Activated B cell treated with CpG ODN at 0.5 μM for 24 hours (primary cell): ENCODE data around the gene CAPRIN1. TPM values are rescaled to one million over a fixed set of nuclear protein-coding genes. Genes with fewer than 3 reads are reported as not detected.

ENCODE experiments used
- ATAC-seq: fragments of 200-7000 bp; cut with Tn5 transposase; one replicate; pipeline ENCODE4 v1.10.0; 2021; ENCODE audit warnings: low read depth, mild to moderate bottlenecking, moderate library complexity
- CTCF ChIA-PET: fragments of 350-600 bp; sonication (Branson Sonifier 250); formaldehyde crosslinking; loops from one replicate; lab custom pipeline; 2021; ENCODE audit warnings: antibody characterized with exemption; lab: Charles Lee
- POLR2A ChIA-PET: fragments of 350-600 bp; sonication (Branson Sonifier 250); formaldehyde crosslinking; loops from one replicate; lab custom pipeline; 2021; ENCODE audit warnings: antibody characterized with exemption; lab: Charles Lee
- DNase-seq: peaks from one replicate; pipeline ENCODE4 v3.0.0; 2022
- H3K27ac Mint-ChIP-seq: one replicate; pipeline ENCODE4 v1.8.0; 2020; ENCODE audit warnings: mixed read lengths
- H3K27me3 Mint-ChIP-seq: one replicate; pipeline ENCODE4 v1.8.0; 2021; ENCODE audit warnings: mixed read lengths
- H3K36me3 Mint-ChIP-seq: one replicate; pipeline ENCODE4 v1.8.0; 2021; ENCODE audit warnings: low read depth, mixed read lengths
- H3K4me1 Mint-ChIP-seq: one replicate; pipeline ENCODE4 v1.8.0; 2021; ENCODE audit warnings: mixed read lengths
- H3K4me3 Mint-ChIP-seq: one replicate; pipeline ENCODE4 v1.8.0; 2020; ENCODE audit warnings: mild to moderate bottlenecking, mixed read lengths
- H3K9me3 Mint-ChIP-seq: one replicate; pipeline ENCODE4 v1.8.0; 2020; ENCODE audit warnings: mixed read lengths
- intact Hi-C: fragments of 100-400 bp; cut with micrococcal nuclease; formaldehyde crosslinking; loops from one replicate; pipeline ENCODE4 v1.15.1; 2024
- total RNA-seq: library from RNA; stranded (reverse); gene quantifications from 2 replicates; pipeline ENCODE4 v1.2.3, GENCODE V29; 2022
- TF ChIP-seq, protein P1 (sequence below): fragments of 200-600 bp; IDR thresholded peaks from one replicate; pipeline ENCODE4 v1.8.0; 2022; ENCODE audit warnings: antibody characterized with exemption, mild to moderate bottlenecking

CAPRIN1 gene
- total RNA-seq, 1 donor from 2014 or later, result 158 TPM

DNA sequence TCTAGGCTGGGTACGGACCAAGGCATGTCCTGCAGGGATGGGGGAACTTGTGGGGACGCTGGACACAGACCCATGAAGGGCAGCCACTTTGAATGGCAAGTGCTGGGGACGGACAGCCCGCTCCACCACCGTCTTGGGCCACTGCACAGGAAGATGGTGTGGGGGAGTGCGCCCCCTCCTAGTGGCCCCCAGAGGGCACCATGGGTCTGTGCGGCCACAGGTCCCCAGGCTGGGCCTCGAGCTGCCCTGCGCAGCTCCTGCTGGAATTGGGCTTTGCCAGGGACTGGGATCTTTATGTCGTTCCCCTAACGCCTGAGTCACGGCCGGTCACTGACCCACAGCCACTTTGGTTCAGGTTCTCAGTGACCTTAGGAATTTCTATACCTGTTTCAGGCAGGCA, 98.3 kb downstream of the CAPRIN1 start:
- H3K27ac Mint-ChIP-seq, result no peak overlapping the region
- no peaks in the 10 kb centered on the region for H3K27me3 Mint-ChIP-seq
- TF ChIP-seq, protein P1, sequence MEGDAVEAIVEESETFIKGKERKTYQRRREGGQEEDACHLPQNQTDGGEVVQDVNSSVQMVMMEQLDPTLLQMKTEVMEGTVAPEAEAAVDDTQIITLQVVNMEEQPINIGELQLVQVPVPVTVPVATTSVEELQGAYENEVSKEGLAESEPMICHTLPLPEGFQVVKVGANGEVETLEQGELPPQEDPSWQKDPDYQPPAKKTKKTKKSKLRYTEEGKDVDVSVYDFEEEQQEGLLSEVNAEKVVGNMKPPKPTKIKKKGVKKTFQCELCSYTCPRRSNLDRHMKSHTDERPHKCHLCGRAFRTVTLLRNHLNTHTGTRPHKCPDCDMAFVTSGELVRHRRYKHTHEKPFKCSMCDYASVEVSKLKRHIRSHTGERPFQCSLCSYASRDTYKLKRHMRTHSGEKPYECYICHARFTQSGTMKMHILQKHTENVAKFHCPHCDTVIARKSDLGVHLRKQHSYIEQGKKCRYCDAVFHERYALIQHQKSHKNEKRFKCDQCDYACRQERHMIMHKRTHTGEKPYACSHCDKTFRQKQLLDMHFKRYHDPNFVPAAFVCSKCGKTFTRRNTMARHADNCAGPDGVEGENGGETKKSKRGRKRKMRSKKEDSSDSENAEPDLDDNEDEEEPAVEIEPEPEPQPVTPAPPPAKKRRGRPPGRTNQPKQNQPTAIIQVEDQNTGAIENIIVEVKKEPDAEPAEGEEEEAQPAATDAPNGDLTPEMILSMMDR, result no peak
- no peak for DNase-seq
- POLR2A ChIA-PET, result interaction anchor here (0.6 kb wide), 1 partner anchor 209 kb away, joined by 3 read pairs; no protein-coding TSS in a partner anchor
- intact Hi-C loops, result loop anchor here (1.0 kb wide), 1 partner anchor 210 kb away; no protein-coding TSS in a partner anchor
- H3K36me3 Mint-ChIP-seq, result peaks cover 91% of the 10 kb centered on the region
- H3K9me3 Mint-ChIP-seq, result no peaks in the 10 kb centered on the region
- H3K4me1 Mint-ChIP-seq, result peaks cover 42% of the 10 kb centered on the region
- no peak overlapping the region for H3K4me3 Mint-ChIP-seq
- ATAC-seq, result no peak
- CTCF ChIA-PET, result interaction anchor here (1.1 to 2.4 kb wide), 2 partner anchors 25 to 211 kb away, joined by 3 to 6 read pairs; no protein-coding TSS in a partner anchor

DNA sequence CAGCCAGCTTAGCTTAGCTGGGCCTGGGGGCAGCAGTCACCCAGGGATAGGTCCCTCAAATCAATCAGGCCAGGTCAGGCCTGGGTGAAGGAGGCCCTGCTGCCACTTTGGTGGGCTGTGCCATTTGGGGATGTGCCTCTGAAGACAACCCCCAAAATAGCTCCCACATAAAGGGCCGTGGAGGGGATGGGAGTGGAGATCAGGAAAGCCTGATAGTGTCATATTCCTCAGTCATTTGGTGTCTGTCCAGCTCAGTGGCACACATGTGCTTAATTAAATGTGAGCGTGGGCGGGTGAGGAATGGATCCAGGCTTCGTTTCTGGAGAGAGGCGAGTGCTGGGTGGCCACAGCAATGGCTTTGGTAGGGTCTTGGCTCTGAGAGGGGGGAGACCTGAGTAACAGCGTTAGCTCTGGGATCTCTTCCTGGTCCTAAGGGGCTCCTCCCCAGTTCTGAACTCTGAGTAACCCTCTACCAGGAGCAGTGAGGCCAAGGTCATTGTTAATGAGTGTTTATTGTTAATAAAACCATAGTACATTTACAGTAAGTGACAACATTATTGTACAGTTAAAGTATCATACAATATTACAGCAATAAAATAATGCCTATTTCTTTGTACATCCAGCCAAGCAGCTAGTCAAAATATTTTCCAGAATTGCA, 99.1 kb downstream of the CAPRIN1 start:
- CTCF ChIA-PET, result interaction anchor here (2.4 kb wide), 1 partner anchor 24 kb away, joined by 6 read pairs; no protein-coding TSS in a partner anchor
- H3K27ac Mint-ChIP-seq, result no peak overlapping the region

More for the DNA sequence above, 99.1 kb downstream of the CAPRIN1 start:
- ATAC-seq, result no peak
- POLR2A ChIA-PET, result interaction anchor here (0.6 to 1.1 kb wide), 2 partner anchors 12 to 208 kb away, joined by 3 read pairs; no protein-coding TSS in a partner anchor
- Mint-ChIP-seq H3K27me3 (no peaks in the 10 kb centered on the region), H3K9me3 (no peaks in the 10 kb centered on the region), H3K36me3 (peaks cover 83% of the 10 kb centered on the region), H3K4me1 (peaks cover 38% of the 10 kb centered on the region), H3K4me3 (no peak overlapping the region)
- DNase-seq, result no peak
- intact Hi-C loops, result no loop called here
- TF ChIP-seq, protein P1, result no peak

Other genes with a start within 250 kb of the CAPRIN1 start
- 29.1 and 34.4 TPM in 2 replicates for gene LMO2, start 159.7 kb upstream of the CAPRIN1 start, total RNA-seq
- gene NAT10, start 53.9 kb downstream of the CAPRIN1 start, total RNA-seq, result 107 and 120 TPM in 2 replicates